Anterior cingulate cortex (tissue), 58 donors: ENCODE results near the gene FUT4.
"Not testable (repeated sequence)": the region's sequence is repeated elsewhere in the genome, so short reads cannot be mapped to it uniquely, and the experiment has no call there.

Source experiments
- DNase-seq, 58 donors: peaks; one replicate each; lab custom pipeline; 2025; lab: John Stamatoyannopoulos, UW

FUT4 gene

GRCh38 chr11:94563176-94563847, 19.6 kb downstream of the FUT4 start:
- DNase-seq, result no peak

GRCh38 chr11:94563848-94564467, 20.2 kb downstream of the FUT4 start:
- DNase-seq, result no peak

- DNase-seq, result no peak
Measured at GRCh38 chr11:94567181-94567670, 23.5 kb downstream of the FUT4 start, which contains the start of gene PIWIL4. Gene PIWIL4 (plus strand): TSS chr11:94567368. CDS start chr11:94567519, 151 bp downstream.

- no peak for DNase-seq
Measured at GRCh38 chr11:94568200-94568599, 24.5 kb downstream of the FUT4 start.

- DNase-seq, result no peak
Measured at GRCh38 chr11:94568717-94569116, 25.0 kb downstream of the FUT4 start.

GRCh38 chr11:94572975-94573374, 29.3 kb downstream of the FUT4 start:
- DNase-seq, result not testable (repeated sequence)

GRCh38 chr11:94574193-94574961, 30.7 kb downstream of the FUT4 start:
- DNase-seq, result no peak

- DNase-seq, result no peak
Measured at GRCh38 chr11:94576306-94576705, 32.6 kb downstream of the FUT4 start.

GRCh38 chr11:94577841-94578240, 34.1 kb downstream of the FUT4 start:
- no peak for DNase-seq

- no peak for DNase-seq
Measured at GRCh38 chr11:94581926-94582325, 38.2 kb downstream of the FUT4 start.

GRCh38 chr11:94583213-94583865, 39.6 kb downstream of the FUT4 start:
- no peak for DNase-seq

GRCh38 chr11:94583866-94584500, 40.3 kb downstream of the FUT4 start:
- DNase-seq, result no peak

- DNase-seq, result no peak
Measured at GRCh38 chr11:94584978-94585377, 41.3 kb downstream of the FUT4 start.

GRCh38 chr11:94585399-94585798, 41.7 kb downstream of the FUT4 start:
- DNase-seq, result no peak

- DNase-seq, result peak in 6 of 58 donors; percentile 6 to 42 (median 22)
Measured at GRCh38 chr11:94586546-94586945, 42.8 kb downstream of the FUT4 start.

- no peak for DNase-seq
Measured at GRCh38 chr11:94586978-94587377, 43.3 kb downstream of the FUT4 start.

GRCh38 chr11:94588366-94588942, 44.7 kb downstream of the FUT4 start:
- DNase-seq, result no peak

- DNase-seq, result no peak
Measured at GRCh38 chr11:94590352-94591041, 46.8 kb downstream of the FUT4 start.

GRCh38 chr11:94593030-94593429, 49.3 kb downstream of the FUT4 start:
- DNase-seq, result no peak
